HG03354 (cell line): ENCODE results near the gene TREH.

Experiments used
- ATAC-seq: cut with Tn5 transposase; IDR thresholded peaks from one replicate; pipeline ENCODE4 v1.9.1; 2021; ENCODE audit warnings: mild to moderate bottlenecking; ENCODE audit not compliant: unreplicated experiment, poor library complexity, severe bottlenecking

The TREH gene

DNA sequence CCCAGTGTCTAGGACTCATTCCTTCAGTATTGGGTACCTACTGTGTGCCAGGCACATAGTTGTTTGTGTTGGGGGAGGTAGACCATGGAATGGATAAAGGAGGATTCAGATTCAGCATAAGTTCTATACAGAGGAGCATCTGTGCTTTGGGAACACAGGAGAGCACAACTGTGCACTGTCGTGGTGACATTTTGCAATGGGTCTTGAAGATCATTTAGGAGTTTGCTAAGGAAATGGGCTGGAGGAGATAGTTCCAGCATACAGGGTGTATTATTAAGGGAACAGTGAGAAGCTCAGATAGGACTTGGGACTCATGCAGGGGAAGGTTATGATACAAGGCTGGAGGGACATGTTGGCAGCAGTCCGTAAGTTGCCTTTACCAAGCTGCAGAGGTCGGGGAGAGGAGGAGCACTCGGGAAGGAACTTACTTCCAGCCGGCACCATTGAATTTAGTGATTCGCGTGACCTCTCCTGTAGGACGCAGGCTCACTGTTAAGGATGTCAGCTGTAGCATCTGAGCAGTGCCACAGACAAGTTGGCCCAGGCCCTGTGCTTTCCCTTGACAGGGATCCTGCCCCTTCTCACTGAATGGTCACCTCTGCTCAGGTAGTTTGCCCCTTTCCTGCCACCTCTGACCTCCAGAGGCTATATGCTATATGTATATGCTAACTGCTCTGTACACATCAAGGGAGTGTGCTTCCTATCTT, 25.6 kb downstream of the TREH start:
- ATAC-seq = no peak

DNA sequence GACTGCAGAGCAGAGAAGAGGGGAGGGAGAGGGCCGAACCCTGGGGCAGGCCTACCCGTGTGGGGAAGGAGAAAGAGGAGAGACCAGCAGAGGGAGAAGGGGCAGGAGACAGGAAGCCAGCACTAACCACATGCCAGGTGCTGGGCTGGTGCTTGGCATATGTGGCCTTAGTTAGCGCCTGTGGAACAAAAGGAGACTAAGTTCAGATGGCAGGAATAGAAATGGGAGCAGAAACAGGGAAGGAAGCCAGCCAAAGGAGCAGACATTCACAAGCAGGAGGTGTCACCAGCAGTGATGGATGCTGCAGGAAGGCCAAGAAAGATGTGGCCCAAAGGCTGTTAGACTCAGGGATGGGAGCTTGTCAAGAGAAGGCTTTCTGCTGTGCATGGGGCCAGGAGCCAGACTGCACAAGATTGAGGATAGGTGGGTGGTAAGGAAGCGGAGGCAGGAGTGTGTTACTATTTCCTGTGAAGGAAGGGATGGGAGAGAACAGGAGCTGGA, 26.7 kb downstream of the TREH start:
- no peak for ATAC-seq

DNA sequence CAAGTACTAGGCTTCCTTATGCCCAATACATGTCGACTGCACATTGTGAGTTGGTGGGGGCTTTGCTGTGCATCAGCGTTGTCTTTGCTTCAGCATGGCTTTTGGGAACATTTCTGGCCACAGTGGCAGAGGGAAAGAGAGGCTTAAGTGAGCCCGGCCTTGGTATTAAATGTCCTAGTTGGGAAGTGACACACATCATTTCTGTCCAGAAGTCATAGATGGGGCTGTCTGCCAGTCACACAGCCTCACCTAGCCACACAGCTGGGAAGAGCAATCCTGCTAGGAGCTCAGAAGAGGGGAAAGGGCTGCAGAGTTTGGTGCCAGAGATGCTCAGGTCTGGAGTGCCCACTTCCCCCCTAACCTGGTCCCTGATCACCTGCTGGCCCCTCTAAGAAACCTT, 27.6 kb downstream of the TREH start:
- no peak for ATAC-seq

DNA sequence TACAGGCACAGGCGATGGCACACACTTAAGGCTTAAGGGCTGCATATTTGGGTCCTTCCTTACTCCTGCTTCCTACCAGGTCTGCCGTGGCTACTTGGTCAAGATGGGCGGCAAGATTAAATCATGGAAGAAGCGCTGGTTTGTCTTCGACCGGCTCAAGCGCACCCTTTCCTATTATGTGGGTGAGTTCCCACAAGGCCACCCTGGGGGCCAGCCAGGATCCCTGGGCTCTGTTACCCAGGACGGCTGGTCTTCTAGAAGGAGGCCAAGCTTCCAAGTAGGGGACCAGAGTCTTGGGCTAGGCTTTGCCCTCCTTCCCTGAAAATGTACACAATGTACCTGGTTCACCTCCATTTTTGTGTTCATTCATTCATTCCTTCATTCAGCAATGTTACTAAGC, 29.1 kb downstream of the TREH start:
- ATAC-seq = no peak

DNA sequence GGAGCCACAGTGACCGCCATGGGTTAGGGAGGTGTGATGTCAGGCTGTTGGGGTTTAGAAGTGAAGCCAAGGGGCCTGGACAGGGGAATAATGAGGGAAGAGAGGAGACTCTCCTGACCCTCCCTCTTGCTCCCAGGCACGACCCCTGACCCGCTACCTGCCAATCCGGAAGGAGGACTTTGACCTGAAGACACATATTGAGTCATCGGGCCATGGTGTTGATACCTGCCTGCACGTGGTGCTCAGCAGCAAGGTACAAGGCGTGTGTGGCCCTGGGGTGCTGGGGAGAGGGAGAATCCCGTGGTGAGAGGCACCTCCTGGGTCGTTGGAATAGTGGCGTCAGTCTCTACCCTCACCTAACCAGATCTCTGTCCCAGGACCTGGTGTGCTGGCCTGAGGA, 29.5 kb downstream of the TREH start:
- no peak for ATAC-seq

DNA sequence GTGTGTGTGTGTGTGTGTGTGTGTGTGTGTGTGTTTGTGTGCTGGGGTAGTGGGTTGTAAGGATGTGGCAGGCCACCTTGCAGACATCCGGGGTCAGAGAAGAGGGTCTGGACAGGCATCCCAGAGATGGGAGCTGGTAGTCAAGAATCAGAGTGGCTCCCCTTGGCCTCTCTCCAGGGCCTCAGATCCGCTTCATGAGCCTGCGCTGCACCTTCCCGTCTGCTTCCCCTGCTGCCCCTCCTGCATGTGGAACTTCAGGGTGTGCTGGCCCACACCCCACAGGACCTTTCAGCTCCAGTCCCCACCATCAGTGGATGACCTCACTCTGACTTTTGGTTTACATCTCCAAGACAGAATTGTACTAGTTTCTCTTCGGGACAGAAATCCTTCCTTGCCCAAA, 31.2 kb downstream of the TREH start:
- ATAC-seq = no peak

DNA sequence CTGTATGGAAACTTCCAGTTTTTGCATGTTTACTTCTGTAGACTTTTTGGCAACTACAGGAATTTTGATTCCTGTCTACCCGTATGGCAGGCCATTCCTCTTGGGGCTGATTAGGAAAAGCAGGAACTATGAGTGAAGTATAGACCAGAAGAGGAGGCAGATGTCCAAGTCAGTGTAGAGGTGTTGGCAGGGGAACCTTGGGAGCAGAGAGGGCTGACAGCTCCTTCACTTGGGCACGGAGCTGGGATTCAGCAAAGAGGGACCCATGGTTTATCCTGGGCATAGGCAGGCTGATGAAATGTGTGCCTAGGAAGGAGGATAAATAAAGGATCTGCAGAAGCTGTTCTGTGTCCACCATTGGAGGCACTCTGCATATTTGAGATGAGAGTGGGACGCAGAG, 33.1 kb downstream of the TREH start:
- ATAC-seq = no peak

DNA sequence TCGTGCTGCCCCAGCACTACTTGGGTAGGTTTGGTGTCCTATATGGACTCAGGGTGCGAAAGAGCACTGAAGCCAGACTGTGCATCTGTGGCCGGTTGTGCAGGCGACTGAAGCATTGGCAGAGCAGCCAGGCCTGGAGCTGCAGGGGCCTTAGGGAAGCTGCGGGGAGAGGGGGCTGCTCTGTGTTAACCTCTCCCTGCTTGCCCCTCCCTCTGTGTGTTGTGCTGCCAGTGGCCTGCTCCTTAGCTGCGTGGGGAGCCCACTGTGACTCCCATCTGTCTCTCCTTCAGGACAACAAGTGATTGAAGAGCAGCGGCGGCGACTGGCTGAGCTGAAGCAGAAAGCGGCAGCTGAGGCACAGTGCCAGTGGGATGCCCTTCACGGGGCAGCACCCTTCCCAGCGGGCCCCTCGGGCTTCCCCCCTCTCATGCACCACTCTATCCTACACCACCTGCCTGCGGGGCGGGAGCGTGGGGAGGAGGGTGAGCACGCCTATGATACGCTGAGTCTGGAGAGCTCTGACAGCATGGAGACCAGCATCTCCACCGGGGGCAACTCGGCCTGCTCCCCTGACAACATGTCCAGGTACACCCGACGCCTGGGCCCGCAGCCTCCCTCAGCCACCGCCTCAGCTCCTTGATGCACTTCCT, 34.3 kb downstream of the TREH start:
- no peak for ATAC-seq

DNA sequence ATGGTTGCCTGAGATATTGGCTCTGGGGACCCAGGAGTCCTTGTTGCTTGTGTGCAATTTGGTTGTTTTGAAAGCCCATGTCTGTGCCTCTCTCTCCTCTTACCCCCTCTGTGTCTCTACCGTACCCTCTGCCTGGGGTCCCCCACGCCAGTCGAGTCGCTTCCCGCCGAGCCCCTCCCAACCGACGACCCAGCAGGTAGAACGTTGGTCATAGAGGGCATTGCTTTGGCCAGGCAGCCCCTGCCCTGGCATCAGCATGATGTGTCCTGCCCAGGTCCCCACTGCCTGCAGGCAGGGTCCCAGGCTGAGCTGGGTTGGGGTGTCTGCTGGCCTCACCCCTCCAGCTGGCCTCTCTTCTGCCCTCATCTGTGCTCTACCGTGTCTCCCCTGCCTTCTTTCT, 35.0 kb downstream of the TREH start:
- no peak for ATAC-seq

DNA sequence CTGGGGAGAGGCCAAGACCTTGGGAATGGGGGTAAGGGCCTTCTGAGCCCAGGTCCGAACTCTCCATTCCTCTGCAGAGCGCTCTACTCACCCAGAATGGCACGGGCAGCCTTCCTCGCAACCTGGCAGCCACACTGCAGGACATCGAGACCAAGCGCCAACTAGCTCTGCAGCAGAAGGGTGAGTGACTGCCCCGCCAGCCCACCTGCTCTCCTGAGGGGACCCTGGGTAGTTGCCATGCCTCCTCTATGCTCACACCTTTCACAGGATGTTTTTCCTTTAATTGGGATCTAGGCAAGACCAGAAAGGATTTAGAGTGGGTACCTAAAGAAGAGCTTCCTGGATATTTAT, 35.5 kb downstream of the TREH start:
- ATAC-seq = no peak

DNA sequence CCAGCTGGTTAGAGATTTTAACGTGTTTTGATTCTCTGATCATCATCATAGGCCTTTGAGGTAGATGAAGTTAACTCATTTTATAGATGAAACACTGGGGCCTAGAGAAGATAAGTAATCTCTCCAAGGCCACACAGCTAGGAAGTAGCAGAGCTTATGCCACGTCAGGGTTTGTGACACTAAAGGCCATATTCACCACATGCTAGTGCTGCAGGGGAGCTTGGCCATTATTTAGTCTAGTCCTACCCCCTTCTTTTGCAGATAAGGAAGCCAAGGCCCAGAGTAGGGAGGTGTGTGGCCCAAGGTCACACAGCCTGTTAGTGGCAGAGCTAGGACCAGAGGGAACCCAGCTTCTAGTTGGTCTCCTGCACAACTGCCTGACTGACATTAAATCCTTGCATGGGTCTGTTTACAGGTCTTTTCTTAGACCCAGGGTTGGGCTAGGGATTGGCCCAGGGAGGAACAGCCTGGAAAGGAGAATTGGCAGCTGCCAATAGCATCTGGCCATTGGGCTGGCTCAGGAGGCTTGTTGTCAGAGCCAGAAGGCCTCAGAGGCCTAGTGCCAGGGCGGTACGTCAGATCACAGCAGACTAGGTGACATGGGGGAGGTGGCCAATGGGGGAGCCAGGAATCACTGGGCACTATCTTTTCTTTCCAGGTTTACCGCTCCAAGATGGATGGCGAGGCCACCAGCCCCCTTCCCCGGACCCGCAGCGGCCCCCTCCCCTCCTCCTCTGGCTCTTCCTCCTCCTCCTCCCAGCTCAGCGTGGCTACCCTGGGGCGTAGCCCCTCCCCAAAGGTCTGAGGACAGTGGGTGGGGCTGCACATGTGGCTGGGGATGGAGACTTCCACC, 36.1 kb downstream of the TREH start:
- no peak for ATAC-seq

DNA sequence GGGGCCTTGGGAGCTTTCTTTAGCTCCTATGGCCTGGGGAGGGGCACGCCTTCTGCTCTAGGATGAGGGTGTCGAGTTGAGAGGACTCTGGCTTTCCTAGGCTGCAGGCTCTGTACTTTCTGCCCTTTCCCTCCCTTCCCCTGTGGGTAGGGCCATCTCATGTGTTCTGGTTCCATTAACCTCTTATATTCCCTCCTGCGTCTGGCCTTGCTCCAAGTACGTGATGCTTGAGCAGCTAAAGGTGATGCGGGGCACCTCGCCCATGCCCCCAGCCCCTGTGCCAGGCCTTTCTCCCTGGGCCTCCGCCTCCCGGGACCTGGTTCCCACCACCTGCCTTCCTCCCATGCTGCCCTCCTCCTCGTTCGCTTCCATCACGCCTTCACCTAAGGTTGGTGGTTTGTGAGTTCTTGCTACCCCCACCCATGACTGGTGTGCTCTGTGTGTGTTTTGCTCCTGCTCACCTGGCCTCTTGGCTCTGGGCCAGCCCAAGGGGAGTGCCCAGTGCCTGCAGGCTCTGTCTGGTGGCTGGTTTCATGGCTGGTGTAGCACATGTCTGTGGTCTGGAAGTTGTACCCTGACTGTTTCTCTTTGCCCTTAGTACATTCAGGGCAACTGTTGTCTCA, 37.9 kb downstream of the TREH start:
- no peak for ATAC-seq

DNA sequence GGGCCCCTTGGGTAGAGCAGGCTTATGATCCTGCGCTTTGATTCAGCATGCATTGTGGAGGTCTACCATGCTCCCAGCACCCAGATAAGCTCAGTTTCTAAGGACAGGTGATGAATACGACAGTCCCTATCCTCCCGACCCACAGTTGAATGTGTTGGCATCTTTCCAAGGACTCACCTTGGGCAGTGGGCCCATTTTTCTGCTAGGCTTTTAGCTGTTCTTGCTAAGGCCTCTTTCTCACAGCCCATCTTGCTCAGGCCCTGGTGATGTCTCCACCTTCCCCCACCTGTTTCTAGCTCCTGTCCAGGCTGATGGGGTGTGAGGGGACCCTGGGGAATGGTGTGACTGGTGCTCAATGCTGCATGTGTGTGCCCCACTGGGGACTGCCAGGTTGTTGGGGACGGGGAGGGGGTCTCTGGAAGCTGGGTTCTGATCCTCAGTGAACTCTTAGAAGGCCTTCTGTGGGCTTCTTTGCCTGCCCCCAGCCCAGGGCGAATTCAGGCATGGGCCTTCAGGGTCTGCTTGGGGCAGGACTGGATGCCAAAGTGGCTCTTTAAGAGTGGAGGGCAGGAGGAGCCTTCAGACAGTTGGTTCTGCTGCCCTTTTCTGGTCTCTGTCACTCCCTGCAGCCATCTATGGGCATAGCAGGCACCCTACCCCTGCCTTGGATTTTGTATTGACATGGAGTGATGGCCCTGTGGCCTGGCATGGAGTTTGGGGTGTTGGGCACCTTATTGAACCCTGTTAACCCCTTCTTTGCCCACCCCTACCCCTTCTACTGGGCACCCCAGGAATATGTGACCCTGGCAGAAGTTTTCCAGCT, 38.9 kb downstream of the TREH start:
- ATAC-seq = no peak

DNA sequence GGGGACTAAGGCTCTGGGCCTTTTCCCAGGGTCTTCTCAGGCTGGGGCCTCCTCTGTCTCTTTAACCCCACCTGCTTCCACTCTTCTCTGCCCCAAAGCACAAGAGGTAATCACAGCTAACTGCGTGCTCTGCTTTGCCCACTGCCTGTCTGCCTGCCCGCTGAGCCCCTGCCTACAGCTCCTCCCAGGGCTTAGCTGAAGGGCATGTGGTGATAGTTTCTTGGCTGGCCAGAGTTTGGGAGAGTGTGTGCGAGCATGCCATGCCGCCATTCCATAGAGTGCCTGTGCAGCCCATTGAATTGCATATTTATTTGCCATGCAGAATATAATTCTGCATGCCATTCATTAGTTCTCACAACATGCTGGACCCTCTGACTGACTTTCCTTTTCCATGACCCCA, 39.6 kb downstream of the TREH start:
- no peak for ATAC-seq

DNA sequence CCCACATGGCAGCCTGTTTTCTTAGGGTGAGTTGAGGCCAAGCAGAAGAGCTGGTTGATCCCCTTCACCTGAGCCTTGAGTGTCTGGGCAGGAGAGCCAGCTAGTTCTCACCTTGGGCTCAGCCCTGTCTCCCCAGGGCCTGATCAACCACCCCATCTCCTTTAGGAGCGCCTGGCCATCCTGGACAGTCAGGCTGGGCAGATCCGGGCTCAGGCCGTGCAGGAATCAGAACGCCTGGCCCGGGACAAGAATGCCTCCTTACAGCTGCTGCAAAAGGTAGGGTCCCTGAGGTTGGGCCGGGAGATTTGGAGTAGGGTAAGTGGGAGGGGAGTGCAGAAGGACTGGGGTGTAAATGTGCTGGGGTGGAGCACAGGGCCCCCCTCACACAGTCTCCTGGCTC, 40.7 kb downstream of the TREH start:
- ATAC-seq = no peak

DNA sequence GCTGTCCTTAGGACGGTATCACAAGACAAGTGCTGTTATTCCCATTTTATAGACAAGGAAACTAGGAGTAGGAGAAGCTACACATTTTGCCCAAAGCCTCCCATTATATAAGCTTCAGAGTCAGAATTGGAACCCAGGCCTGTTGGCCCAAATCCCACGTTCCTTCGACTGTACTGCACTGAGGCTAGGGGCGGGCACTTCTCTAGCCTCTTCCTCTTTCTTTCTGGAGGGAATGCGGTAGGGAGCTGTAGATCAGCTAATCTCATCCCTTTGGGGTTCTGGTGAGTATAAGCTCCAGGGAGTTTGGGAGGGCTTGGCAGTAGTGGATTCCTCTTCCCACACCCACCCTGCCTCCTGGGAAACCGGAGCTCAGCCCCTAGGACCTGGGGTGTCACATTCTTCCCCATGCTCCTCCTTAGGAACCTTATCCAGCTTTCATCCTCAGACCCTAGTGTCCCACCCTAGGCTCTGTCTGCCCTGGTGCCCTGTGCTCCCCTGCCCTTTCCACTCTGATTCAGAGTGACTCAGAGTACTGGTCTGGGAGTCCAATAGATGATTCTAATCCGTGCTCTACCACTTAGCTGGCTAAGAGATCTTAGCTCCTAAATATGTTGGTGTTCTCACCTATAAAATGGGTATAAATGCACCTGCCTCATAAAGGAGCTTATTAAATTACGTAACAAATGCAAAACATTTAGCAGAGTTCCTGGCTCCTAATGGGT, 42.7 kb downstream of the TREH start:
- ATAC-seq = no peak

DNA sequence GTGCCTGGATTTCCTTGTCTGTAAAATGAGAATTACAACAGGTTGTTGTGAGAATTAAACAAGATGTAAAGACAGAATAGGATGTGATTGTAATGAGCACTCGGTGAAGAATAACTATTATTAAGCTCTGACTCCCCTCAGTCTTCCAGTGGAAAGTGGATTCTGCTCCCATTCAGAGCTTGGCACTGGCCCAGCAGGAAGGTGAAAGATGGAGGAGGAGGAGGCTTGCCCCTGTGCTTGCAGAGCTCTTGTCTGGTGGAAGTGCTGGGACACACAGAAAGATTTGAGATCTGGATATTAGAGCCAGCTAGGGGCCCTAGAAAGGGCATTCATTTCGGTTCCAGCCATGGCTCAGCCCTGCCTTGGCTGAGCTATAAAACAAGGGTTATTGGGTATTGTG, 43.8 kb downstream of the TREH start:
- no peak for ATAC-seq

DNA sequence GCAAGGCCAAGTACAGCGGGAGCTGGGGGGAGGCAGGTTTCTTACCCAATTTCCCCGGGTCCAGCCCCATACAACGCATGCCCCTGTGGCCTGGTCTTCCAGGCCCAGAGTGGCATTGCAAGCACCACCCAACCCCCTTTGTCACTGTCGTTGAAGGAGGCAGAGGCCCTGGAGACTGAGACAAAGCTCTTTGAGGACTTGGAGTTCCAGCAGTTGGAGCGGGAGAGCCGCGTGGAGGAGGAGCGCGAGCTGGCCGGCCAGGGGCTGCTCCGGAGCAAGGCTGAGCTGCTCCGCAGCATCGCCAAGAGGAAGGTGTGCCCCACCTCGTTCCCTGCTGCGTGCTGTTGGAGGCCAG, 44.2 kb downstream of the TREH start:
- no peak for ATAC-seq
